Neural cell (in vitro differentiated cells): ENCODE results near the gene FAM135A. TPM values are rescaled to one million over a fixed set of nuclear protein-coding genes. Genes with fewer than 3 reads are reported as not detected.

Source experiments
- H2AFZ ChIP-seq: fragments of 200-600, 300-800 bp; sonication (generic), shearing (Covaris generic); 2 replicates; pipeline ENCODE4 v1.6.0; 2014; ENCODE audit warnings: low read depth, mild to moderate bottlenecking, antibody characterized with exemption, low read length, moderate library complexity
- H3F3A ChIP-seq: fragments of 200-600 bp; shearing (Covaris generic); 2 replicates; pipeline ENCODE4 v1.6.1; 2016; ENCODE audit warnings: mild to moderate bottlenecking, moderate library complexity, mixed read lengths, antibody characterized with exemption, low read length; ENCODE audit not compliant: insufficient read depth, poor library complexity, severe bottlenecking
- H3K27ac ChIP-seq: fragments of 200-600, 300-800 bp; sonication (generic), shearing (Covaris generic); 2 replicates; pipeline ENCODE4 v1.5.1; 2014; ENCODE audit warnings: mild to moderate bottlenecking, low read length, moderate library complexity
- H3K27me3 ChIP-seq: fragments of 300-800, 200-600 bp; sonication (generic), shearing (Covaris generic); 2 replicates; pipeline ENCODE4 v1.6.0; 2014; ENCODE audit warnings: mild to moderate bottlenecking, low read depth, low read length, moderate library complexity; ENCODE audit not compliant: insufficient read depth
- H3K36me3 ChIP-seq: fragments of 300-800, 200-600 bp; sonication (generic), shearing (Covaris generic); 2 replicates; pipeline ENCODE4 v1.5.1; 2014; ENCODE audit warnings: mild to moderate bottlenecking, antibody characterized with exemption, low read length, moderate library complexity; ENCODE audit not compliant: insufficient read depth
- H3K4me2 ChIP-seq: fragments of 300-800, 200-600 bp; sonication (generic), shearing (Covaris generic); 2 replicates; pipeline ENCODE4 v1.6.0; 2014; ENCODE audit warnings: mild to moderate bottlenecking, low read length
- H3K4me3 ChIP-seq: fragments of 300-800, 200-600 bp; sonication (generic), shearing (Covaris generic); 2 replicates; pipeline ENCODE4 v1.5.1; 2014; ENCODE audit warnings: mild to moderate bottlenecking, low read length, moderate library complexity
- H3K79me2 ChIP-seq: fragments of 200-600 bp; shearing (Covaris generic); replicated peaks from 2 replicates; pipeline ENCODE4 v1.6.0; 2014; ENCODE audit warnings: mild to moderate bottlenecking, low read length, moderate library complexity; ENCODE audit not compliant: insufficient read depth
- H3K9ac ChIP-seq: fragments of 300-800, 200-600 bp; sonication (generic), shearing (Covaris generic); 2 replicates; pipeline ENCODE4 v1.6.1; 2016; ENCODE audit warnings: mild to moderate bottlenecking, low read length, mixed read lengths
- H3K9me2 ChIP-seq: fragments of 200-600 bp; shearing (Covaris generic); 2 replicates; pipeline ENCODE4 v1.6.1; 2016; ENCODE audit warnings: mild to moderate bottlenecking, low read length, mixed read lengths; ENCODE audit not compliant: insufficient read depth
- H3K9me3 ChIP-seq: fragments of 200-600, 300-800 bp; sonication (generic), shearing (Covaris generic); 2 replicates; pipeline ENCODE4 v1.6.1; 2016; ENCODE audit warnings: mild to moderate bottlenecking, mixed run types, low read length, moderate library complexity, mixed read lengths
- H4K20me1 ChIP-seq: fragments of 200-600 bp; shearing (Covaris generic); 2 replicates; pipeline ENCODE4 v1.6.1; 2016; ENCODE audit warnings: mild to moderate bottlenecking, mixed run types; ENCODE audit not compliant: insufficient read depth
- EP300 ChIP-seq: fragments of 450-650 bp; conservative IDR thresholded peaks from 2 replicates; pipeline ENCODE4 v1.6.1; 2014; ENCODE audit warnings: antibody characterized with exemption, mild to moderate bottlenecking, moderate library complexity; ENCODE audit not compliant: poor library complexity, severe bottlenecking
- EZH2 ChIP-seq: fragments of 200-600, 300-800 bp; shearing (Covaris generic), sonication (generic); IDR thresholded peaks from 2 replicates; pipeline ENCODE4 v1.6.1; 2014; ENCODE audit warnings: antibody characterized with exemption, low read length, borderline replicate concordance, mild to moderate bottlenecking; ENCODE audit not compliant: insufficient read depth, poor library complexity, severe bottlenecking
- MXI1 ChIP-seq: fragments of 450-650 bp; conservative IDR thresholded peaks from 2 replicates; pipeline ENCODE4 v1.6.1; 2014; ENCODE audit warnings: antibody characterized with exemption, mild to moderate bottlenecking; ENCODE audit not compliant: poor library complexity, severe bottlenecking
- POLR2AphosphoS5 ChIP-seq: IDR thresholded peaks from 2 replicates; pipeline ENCODE4 v1.6.1; 2012
- RAD21 ChIP-seq: fragments of 450-650 bp; conservative IDR thresholded peaks from 2 replicates; pipeline ENCODE4 v1.6.1; 2014; ENCODE audit warnings: antibody characterized with exemption, mild to moderate bottlenecking, moderate library complexity
- SMC3 ChIP-seq: fragments of 450-650 bp; conservative IDR thresholded peaks from 2 replicates; pipeline ENCODE4 v1.6.1; 2014; ENCODE audit warnings: antibody characterized with exemption, mild to moderate bottlenecking, moderate library complexity; ENCODE audit not compliant: poor library complexity
- TAF1 ChIP-seq: IDR thresholded peaks from 2 replicates; pipeline ENCODE4 v1.6.1; 2012; ENCODE audit warnings: low read depth
- polyA minus RNA-seq: library from RNA; depleted of rRNA, polyadenylated mRNA; stranded (reverse); fragments of >200 nt; gene quantifications from 2 replicates; pipeline ENCODE4 v1.2.3, GENCODE V29; 2014
- polyA plus RNA-seq: library from polyadenylated mRNA; depleted of rRNA; stranded (reverse); fragments of >200 nt; gene quantifications from 2 replicates; pipeline ENCODE4 v1.2.3, GENCODE V29; 2014
- TF ChIP-seq, protein P1 (sequence below): IDR thresholded peaks from 2 replicates; pipeline ENCODE4 v1.6.1; 2012; ENCODE audit warnings: borderline replicate concordance
- TF ChIP-seq, protein P2 (sequence below): fragments of 450-650 bp; IDR thresholded peaks from 2 replicates; pipeline ENCODE4 v1.5.1; 2014; ENCODE audit warnings: antibody characterized with exemption, mild to moderate bottlenecking, moderate library complexity; ENCODE audit not compliant: poor library complexity, severe bottlenecking

The FAM135A gene
- polyA plus RNA-seq (24.0 and 31.4 TPM in 2 replicates), polyA minus RNA-seq (82.8 and 86.7 TPM in 2 replicates)

- Histone ChIP-seq H3K9me3 (no peaks in the 10 kb centered on the region), H3K4me3 (peak within 1 kb of the TSS; percentile 74), H3K27ac (peak within 1 kb of the TSS; percentile 67), H2AFZ (peak within 1 kb of the TSS; percentile 98), H3K9ac (peak within 1 kb of the TSS; percentile 75), H3K4me2 (peak within 1 kb of the TSS; percentile 98), H3K36me3 (no peaks in the 10 kb centered on the region), H3K79me2 (peaks cover 36% of the 10 kb centered on the region), H3K27me3 (no peaks in the 10 kb centered on the region), H4K20me1 (no peaks in the 10 kb centered on the region), H3K9me2 (no peaks in the 10 kb centered on the region), H3F3A (no peaks in the 10 kb centered on the region)
- TF ChIP-seq RAD21 (no peak), EZH2 (no peak), SMC3 (no peak), MXI1 (peak; percentile 55), POLR2AphosphoS5 (peak; percentile 72), EP300 (no peak), TAF1 (peak; percentile 80)
- TF ChIP-seq, protein P1, sequence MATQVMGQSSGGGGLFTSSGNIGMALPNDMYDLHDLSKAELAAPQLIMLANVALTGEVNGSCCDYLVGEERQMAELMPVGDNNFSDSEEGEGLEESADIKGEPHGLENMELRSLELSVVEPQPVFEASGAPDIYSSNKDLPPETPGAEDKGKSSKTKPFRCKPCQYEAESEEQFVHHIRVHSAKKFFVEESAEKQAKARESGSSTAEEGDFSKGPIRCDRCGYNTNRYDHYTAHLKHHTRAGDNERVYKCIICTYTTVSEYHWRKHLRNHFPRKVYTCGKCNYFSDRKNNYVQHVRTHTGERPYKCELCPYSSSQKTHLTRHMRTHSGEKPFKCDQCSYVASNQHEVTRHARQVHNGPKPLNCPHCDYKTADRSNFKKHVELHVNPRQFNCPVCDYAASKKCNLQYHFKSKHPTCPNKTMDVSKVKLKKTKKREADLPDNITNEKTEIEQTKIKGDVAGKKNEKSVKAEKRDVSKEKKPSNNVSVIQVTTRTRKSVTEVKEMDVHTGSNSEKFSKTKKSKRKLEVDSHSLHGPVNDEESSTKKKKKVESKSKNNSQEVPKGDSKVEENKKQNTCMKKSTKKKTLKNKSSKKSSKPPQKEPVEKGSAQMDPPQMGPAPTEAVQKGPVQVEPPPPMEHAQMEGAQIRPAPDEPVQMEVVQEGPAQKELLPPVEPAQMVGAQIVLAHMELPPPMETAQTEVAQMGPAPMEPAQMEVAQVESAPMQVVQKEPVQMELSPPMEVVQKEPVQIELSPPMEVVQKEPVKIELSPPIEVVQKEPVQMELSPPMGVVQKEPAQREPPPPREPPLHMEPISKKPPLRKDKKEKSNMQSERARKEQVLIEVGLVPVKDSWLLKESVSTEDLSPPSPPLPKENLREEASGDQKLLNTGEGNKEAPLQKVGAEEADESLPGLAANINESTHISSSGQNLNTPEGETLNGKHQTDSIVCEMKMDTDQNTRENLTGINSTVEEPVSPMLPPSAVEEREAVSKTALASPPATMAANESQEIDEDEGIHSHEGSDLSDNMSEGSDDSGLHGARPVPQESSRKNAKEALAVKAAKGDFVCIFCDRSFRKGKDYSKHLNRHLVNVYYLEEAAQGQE: peak; percentile 52
- TF ChIP-seq, protein P2, sequence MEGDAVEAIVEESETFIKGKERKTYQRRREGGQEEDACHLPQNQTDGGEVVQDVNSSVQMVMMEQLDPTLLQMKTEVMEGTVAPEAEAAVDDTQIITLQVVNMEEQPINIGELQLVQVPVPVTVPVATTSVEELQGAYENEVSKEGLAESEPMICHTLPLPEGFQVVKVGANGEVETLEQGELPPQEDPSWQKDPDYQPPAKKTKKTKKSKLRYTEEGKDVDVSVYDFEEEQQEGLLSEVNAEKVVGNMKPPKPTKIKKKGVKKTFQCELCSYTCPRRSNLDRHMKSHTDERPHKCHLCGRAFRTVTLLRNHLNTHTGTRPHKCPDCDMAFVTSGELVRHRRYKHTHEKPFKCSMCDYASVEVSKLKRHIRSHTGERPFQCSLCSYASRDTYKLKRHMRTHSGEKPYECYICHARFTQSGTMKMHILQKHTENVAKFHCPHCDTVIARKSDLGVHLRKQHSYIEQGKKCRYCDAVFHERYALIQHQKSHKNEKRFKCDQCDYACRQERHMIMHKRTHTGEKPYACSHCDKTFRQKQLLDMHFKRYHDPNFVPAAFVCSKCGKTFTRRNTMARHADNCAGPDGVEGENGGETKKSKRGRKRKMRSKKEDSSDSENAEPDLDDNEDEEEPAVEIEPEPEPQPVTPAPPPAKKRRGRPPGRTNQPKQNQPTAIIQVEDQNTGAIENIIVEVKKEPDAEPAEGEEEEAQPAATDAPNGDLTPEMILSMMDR: no peak
Measured at GRCh38 chr6:70413114-70413991, at the start of gene FAM135A. Gene FAM135A, plus strand, starts transcription at chr6:70413508. Its CDS starts 14,835 bp downstream, at chr6:70428343.

DNA sequence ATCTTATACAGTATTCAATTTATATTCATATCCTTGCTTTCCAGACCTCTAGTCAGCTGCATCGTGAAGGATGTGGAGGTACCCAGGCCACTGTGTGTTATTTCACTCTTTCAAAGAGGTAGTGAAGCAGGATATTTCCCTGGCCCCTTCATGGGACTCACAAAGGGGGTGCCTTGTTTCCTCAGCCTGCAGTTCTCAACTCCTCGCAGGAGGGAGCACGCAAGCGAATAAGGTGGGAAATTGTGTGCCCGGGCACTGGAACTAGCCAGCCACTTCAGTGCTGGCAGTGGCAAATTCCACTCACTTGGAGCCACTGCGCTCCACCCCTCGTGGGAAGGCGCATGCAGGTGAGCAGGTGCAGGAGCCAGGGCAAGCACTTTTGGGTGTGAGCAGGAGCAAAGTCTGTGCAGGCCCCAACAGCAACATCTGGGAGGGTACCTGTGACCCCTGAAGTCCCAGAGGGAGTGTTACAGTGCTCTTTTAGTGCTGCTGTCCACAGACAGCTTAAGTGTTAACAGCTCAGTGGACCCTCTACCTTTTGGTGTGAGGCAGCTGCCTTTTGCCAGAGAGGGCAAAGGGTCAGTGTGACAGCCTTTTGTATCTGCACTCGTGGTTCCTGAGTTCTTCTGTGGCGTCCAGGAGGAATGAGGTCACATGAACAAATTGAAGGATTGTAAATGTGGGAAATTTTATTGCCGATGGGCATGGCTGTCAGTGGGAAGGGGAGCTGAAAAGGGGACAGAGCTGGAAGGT lies 49.4 kb upstream of the FAM135A start:
- Histone ChIP-seq H3K9me2 (no peaks in the 10 kb centered on the region), H3K27me3 (no peaks in the 10 kb centered on the region), H3K9ac (no peak overlapping the region), H4K20me1 (no peaks in the 10 kb centered on the region), H3K36me3 (no peaks in the 10 kb centered on the region), H3K9me3 (no peaks in the 10 kb centered on the region), H3K27ac (no peak overlapping the region), H3K4me3 (no peak overlapping the region), H3K79me2 (no peaks in the 10 kb centered on the region), H2AFZ (no peak overlapping the region), H3F3A (no peaks in the 10 kb centered on the region), H3K4me2 (no peak overlapping the region)
- TF ChIP-seq MXI1: no peak
- TF ChIP-seq SMC3: no peak
- TF ChIP-seq TAF1: no peak
- TF ChIP-seq, protein P2: no peak
- no peak for TF ChIP-seq RAD21
- TF ChIP-seq, protein P1: no peak
- TF ChIP-seq POLR2AphosphoS5: no peak
- TF ChIP-seq EZH2: no peak
